Loucy (cell line): ENCODE data around the gene SMC3.

Experiments used
- H2AFZ ChIP-seq: fragments of 200-600 bp; sonication (generic); 2 replicates; pipeline ENCODE4 v1.6.0; 2016; ENCODE audit warnings: antibody characterized with exemption, mild to moderate bottlenecking, low read length, moderate library complexity
- H3F3A ChIP-seq: fragments of 200-600 bp; 2 replicates; pipeline ENCODE4 v1.6.0; 2016; ENCODE audit warnings: antibody characterized with exemption, low read depth, mild to moderate bottlenecking
- H3K27me3 ChIP-seq: fragments of 200-600 bp; sonication (generic); 2 replicates; pipeline ENCODE4 v1.6.1; 2014; ENCODE audit warnings: low read length, mild to moderate bottlenecking; ENCODE audit not compliant: insufficient read depth, poor library complexity, severe bottlenecking
- H3K36me3 ChIP-seq: fragments of 200-600 bp; sonication (generic); 2 replicates; pipeline ENCODE4 v1.6.1; 2016; ENCODE audit warnings: low read length; ENCODE audit not compliant: insufficient read depth
- H3K4me1 ChIP-seq: fragments of 200-600 bp; sonication (generic); 2 replicates; pipeline ENCODE4 v1.5.1; 2014; ENCODE audit warnings: low read length, mild to moderate bottlenecking; ENCODE audit not compliant: insufficient read depth, poor library complexity, severe bottlenecking
- H3K4me2 ChIP-seq: fragments of 200-600 bp; sonication (generic); 2 replicates; pipeline ENCODE4 v1.6.0; 2014; ENCODE audit warnings: antibody characterized with exemption, low read length, low read depth, mild to moderate bottlenecking; ENCODE audit not compliant: poor library complexity, severe bottlenecking
- H3K4me3 ChIP-seq: fragments of 200-600 bp; sonication (generic); 2 replicates; pipeline ENCODE4 v1.5.1; 2014; ENCODE audit warnings: low read length, mild to moderate bottlenecking, mixed read lengths; ENCODE audit not compliant: poor library complexity, severe bottlenecking
- H3K79me2 ChIP-seq: fragments of 200-600 bp; sonication (generic); 2 replicates; pipeline ENCODE4 v1.6.1; 2014; ENCODE audit warnings: low read length; ENCODE audit not compliant: insufficient read depth
- H3K9ac ChIP-seq: fragments of 200-600 bp; sonication (generic); 2 replicates; pipeline ENCODE4 v1.6.0; 2014; ENCODE audit warnings: mild to moderate bottlenecking, low read depth, low read length, moderate library complexity; ENCODE audit not compliant: poor library complexity, severe bottlenecking
- H3K9me2 ChIP-seq: fragments of 200-600 bp; sonication (generic); replicated peaks from 2 replicates; pipeline ENCODE4 v1.6.1; 2016; ENCODE audit warnings: low read depth, low read length, mixed read lengths
- H3K9me3 ChIP-seq: fragments of 200-600 bp; sonication (generic); 2 replicates; pipeline ENCODE4 v1.6.1; 2014; ENCODE audit warnings: mild to moderate bottlenecking, antibody characterized with exemption, low read length, low read depth; ENCODE audit not compliant: insufficient read depth
- H4K20me1 ChIP-seq: fragments of 200-600 bp; sonication (generic); 2 replicates; pipeline ENCODE4 v1.6.0; 2014; ENCODE audit warnings: antibody characterized with exemption, low read length, mild to moderate bottlenecking; ENCODE audit not compliant: insufficient read depth, poor library complexity, severe bottlenecking
- EZH2phosphoT487 ChIP-seq: fragments of 200-600 bp; IDR thresholded peaks from 2 replicates; pipeline ENCODE4 v1.6.1; 2018; ENCODE audit warnings: antibody characterized with exemption, mild to moderate bottlenecking, moderate library complexity, borderline replicate concordance
- TF ChIP-seq, protein P1 (sequence below): fragments of 200-600 bp; sonication (generic); conservative IDR thresholded peaks from 2 replicates; pipeline ENCODE4 v1.5.1; 2014; ENCODE audit warnings: mild to moderate bottlenecking, antibody characterized with exemption, low read length

SMC3 gene

DNA sequence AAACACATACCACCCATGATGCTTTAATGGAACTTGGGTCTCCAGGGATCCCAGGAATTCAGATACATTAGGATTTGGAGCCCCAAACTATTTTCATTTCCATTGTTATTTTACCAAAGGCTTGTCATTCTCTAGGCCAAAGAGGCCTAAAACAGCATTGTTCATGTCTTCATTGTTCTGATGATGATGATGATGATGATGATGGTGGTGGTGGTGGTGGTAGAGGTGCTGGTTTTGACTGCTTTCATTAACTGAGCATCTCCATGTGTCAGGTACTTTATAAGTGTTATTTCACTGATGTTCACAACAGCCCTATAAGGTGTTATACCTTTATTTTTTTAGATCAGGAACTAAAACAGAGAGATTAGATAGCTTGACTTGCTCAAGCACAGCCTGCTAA is 64.4 kb downstream of the SMC3 start:
- H3K79me2 ChIP-seq, result no peaks in the 10 kb centered on the region
- no peaks in the 10 kb centered on the region for H3K9me2 ChIP-seq
- no peak overlapping the region for H3K4me2 ChIP-seq
- H2AFZ ChIP-seq, result 0 out of 2 replicates have a peak overlapping the region, but pooled peaks have one; percentile 12
- no peak overlapping the region for H3K9ac ChIP-seq
- H3K27me3 ChIP-seq, result no peaks in the 10 kb centered on the region
- H3K4me1 ChIP-seq, result peaks cover 3% of the 10 kb centered on the region
- no peaks in the 10 kb centered on the region for H3K36me3 ChIP-seq
- H3F3A ChIP-seq, result no peaks in the 10 kb centered on the region
- no peak overlapping the region for H3K4me3 ChIP-seq
- no peak for TF ChIP-seq EZH2phosphoT487
- TF ChIP-seq, protein P1, sequence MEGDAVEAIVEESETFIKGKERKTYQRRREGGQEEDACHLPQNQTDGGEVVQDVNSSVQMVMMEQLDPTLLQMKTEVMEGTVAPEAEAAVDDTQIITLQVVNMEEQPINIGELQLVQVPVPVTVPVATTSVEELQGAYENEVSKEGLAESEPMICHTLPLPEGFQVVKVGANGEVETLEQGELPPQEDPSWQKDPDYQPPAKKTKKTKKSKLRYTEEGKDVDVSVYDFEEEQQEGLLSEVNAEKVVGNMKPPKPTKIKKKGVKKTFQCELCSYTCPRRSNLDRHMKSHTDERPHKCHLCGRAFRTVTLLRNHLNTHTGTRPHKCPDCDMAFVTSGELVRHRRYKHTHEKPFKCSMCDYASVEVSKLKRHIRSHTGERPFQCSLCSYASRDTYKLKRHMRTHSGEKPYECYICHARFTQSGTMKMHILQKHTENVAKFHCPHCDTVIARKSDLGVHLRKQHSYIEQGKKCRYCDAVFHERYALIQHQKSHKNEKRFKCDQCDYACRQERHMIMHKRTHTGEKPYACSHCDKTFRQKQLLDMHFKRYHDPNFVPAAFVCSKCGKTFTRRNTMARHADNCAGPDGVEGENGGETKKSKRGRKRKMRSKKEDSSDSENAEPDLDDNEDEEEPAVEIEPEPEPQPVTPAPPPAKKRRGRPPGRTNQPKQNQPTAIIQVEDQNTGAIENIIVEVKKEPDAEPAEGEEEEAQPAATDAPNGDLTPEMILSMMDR, result no peak
- H3K9me3 ChIP-seq, result no peaks in the 10 kb centered on the region
- H4K20me1 ChIP-seq, result no peaks in the 10 kb centered on the region

DNA sequence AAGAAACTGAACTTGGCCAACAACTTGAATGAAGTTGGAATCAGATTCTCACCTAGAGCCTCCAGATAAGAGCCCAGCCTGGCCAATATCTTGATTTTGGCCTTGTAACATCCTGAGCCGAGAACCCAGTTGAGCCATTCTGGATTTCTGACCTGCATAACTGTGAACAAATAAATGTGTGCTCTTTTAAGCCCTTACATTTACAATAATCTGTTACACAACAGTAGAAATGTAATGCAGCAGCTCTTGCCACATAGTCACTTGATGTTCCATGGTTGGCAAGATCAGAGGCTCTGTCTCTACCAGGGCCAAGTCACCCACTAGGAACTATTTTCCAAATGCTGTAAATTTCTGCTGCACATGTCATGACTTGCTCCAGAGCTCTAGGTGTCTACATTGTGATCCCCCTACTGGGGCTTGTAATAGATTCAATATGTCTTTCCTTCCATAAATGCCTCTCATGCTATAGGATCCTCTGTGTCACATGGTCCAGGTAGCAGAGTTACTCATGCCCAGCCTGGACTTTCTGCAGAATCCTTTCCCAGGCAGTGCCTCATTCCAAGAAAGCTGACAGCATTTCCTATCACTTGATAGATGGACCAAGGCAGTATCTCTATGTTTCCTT is 65.2 kb downstream of the SMC3 start:
- Histone ChIP-seq H3K9me2 (no peaks in the 10 kb centered on the region), H3K79me2 (no peaks in the 10 kb centered on the region), H3K4me2 (no peak overlapping the region), H3K9me3 (no peaks in the 10 kb centered on the region), H4K20me1 (no peaks in the 10 kb centered on the region), H3K4me1 (peaks cover 7% of the 10 kb centered on the region), H3F3A (no peaks in the 10 kb centered on the region), H3K9ac (no peak overlapping the region), H3K27me3 (no peaks in the 10 kb centered on the region), H3K4me3 (no peak overlapping the region), H2AFZ (no peak overlapping the region), H3K36me3 (no peaks in the 10 kb centered on the region)
- TF ChIP-seq, protein P1, result no peak
- no peak for TF ChIP-seq EZH2phosphoT487

DNA sequence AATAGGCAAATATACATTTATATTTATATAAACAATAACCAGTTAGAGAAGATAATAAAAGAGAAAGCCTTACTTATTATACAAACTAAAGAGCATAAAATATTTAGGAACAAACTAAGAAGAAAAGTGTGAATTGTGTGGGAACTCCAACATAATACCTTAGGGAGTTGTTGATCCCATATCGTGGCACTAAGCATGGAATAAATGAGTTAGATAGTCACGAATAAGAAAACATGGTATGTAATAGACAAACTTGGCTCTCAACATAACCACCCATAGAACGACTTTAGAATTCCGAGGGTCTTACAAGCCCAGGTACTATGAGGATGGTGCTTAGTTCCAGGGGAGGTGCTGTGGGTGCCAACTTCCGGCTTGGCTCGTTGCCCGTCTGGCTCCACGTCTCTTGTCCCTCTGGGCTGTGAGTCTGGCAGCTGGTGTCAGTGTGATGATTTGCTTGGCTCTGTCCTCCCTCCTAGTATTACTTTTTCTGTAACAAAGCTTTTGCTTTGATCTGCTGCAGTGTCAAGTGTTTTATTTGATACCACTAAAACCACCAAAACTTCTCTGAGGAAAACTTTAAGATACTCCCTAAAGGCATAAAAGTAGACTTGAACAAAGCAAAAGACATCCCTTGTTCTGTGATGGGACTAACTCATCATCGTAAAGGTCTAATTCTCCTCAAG is 67.2 kb downstream of the SMC3 start:
- H3K4me2 ChIP-seq, result peak overlapping the region; percentile 40
- H3K36me3 ChIP-seq, result no peaks in the 10 kb centered on the region
- H3K4me1 ChIP-seq, result peaks cover 7% of the 10 kb centered on the region
- no peaks in the 10 kb centered on the region for H3F3A ChIP-seq
- H3K9ac ChIP-seq, result no peak overlapping the region
- H3K9me2 ChIP-seq, result no peaks in the 10 kb centered on the region
- no peaks in the 10 kb centered on the region for H3K9me3 ChIP-seq
- H3K79me2 ChIP-seq, result no peaks in the 10 kb centered on the region
- H3K4me3 ChIP-seq, result peak overlapping the region; percentile 15
- no peak for TF ChIP-seq EZH2phosphoT487
- TF ChIP-seq, protein P1, result no peak
- no peaks in the 10 kb centered on the region for H4K20me1 ChIP-seq
- H2AFZ ChIP-seq, result no peak overlapping the region
- H3K27me3 ChIP-seq, result no peaks in the 10 kb centered on the region
